ENCODE measurements around the gene ELMO3.

Gene ELMO3

GRCh38 chr16:67199808-67200198 lies 872 bp downstream of the ELMO3 start:
- DNase-seq: no peak

DNA sequence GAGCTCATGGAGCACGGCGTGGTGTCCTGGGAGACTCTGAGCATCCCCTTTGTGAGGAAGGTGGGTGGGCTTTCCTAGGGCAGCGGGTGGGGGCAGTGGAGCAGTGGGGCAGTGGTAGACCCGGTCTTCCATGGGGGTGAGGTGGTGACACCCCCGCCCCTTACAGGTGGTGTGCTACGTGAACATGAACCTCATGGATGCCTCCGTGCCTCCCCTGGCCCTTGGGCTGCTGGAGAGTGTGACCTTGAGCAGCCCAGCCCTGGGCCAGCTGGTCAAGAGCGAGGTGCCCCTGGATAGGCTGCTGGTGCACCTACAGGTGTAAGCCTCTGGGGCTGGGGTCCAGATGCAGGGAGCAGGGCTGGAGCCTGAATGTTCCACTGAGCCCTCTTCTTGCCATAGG lies 1.6 kb downstream of the ELMO3 start:
- DNase-seq: no peak

GRCh38 chr16:67201411-67202345 lies 2.7 kb downstream of the ELMO3 start:
- no peak for DNase-seq

- no peak for DNase-seq
Observed at GRCh38 chr16:67202426-67202825, 3.5 kb downstream of the ELMO3 start.

GRCh38 chr16:67202956-67203493 lies 4.1 kb downstream of the ELMO3 start:
- no peak for DNase-seq

DNA sequence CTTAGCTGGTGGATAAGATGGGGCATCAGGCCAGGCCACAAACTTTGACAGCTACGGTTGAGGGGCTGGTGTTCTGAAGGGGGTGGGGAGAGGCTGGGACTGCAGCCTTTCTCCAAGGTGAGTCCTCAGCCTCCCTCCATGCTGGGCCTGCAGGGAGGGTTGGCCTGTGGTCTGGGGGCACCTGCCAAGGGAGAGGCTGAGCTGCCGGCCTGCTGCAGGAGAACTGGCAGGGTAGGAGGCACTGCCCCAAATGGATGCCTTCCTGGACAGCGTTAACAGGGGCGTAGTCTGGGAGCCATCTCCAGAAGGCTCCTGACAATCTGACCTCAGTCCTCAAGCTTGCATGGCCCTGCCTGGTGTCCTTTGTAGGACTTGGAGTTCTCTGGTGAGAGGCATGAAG lies 5.1 kb downstream of the ELMO3 start:
- no peak for DNase-seq

DNA sequence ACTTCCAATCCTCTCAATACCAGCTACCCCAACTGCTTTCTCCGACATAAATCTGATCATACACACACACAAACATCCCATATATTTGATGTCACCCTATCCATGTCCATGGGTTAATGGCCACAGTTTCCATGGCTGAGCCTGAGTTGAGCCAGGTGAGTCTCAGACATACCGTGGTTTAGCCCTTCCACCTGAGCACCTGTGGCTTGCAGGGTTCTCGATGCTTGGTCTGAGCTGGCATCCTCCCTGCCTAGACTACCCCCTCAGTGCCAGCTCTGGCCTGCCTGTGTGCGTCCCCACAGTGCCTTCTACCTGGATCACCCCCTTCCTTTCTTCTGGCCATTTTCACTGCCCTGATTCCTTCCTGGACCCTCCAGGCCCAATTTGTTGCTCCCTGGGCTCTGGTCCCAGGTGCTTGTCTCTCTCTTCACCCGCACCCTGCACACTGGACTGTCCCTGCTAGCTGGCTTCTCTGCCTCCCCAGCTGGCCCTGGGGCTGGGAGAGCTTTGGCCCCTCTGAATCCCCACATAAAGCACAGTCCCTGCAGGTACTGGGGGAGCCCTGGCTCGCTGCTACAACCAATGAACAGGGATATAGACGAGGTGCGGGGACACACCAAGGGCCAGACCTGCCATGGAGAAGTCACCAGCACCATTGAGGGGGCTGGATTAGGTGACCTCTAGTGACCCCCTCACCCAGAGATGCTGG lies 7.4 kb downstream of the ELMO3 start:
- no peak for DNase-seq

DNA sequence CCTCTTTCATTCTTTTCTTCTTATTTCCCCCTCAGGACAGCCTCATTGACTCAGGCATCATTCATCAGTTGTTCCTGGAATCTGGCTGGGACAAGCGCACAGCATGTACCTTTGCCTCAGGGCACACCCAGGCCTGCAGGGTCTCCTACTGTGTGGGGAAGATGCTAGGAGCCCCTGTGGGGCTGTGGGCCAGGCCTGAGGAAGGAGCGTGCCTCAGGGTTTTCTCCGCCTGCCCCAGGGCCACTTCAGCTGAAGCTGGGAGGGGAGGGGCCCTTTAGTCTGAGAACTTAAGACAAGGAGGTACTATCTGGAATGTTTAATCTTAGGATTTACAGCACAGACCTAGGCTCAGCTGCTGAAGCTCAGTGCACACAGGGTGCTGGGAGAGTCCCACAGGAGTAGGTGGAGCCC lies 7.9 kb downstream of the ELMO3 start:
- no peak for DNase-seq

DNA sequence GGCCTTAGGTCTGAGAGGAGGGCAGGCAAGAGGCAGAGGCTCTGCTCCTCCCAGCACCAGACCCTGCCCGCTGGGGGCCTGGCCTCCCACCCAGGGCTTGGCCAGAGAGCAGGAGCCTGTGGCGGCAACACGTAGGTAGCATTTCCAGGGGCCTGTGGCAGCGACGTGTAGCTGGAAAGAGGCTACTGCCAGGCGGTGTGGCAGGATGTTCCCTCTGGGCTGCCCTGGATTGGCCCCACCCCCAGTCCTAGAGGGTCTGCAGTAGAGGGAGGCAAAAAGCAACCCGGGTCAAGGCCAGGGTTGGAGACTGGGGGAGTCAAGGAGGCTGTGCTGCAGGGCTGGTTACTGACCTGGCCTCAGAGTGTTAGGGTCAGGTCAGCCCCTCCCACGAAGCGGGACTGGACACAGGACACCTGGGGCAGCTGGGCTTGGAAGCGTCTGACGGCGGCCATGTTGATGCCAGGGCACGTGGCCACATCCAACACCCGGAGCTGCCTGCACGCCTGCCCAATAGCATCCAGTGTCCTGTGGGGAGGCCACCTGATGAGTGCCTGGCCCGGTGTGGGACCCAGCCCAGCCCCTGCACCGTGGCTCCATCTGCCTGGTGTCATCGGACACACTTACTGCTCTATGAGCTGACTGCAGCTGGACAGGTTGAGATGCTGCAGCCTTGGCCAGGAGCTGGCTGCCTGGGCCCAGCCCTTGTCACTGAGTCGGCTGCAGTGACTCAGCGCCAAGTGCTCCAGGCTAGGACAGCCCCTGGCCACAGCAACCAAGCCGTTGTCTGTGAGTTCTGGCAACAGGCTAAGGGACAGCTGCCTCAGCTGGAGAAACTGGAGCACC lies 8.5 kb downstream of the ELMO3 start:
- DNase-seq: no peak

DNA sequence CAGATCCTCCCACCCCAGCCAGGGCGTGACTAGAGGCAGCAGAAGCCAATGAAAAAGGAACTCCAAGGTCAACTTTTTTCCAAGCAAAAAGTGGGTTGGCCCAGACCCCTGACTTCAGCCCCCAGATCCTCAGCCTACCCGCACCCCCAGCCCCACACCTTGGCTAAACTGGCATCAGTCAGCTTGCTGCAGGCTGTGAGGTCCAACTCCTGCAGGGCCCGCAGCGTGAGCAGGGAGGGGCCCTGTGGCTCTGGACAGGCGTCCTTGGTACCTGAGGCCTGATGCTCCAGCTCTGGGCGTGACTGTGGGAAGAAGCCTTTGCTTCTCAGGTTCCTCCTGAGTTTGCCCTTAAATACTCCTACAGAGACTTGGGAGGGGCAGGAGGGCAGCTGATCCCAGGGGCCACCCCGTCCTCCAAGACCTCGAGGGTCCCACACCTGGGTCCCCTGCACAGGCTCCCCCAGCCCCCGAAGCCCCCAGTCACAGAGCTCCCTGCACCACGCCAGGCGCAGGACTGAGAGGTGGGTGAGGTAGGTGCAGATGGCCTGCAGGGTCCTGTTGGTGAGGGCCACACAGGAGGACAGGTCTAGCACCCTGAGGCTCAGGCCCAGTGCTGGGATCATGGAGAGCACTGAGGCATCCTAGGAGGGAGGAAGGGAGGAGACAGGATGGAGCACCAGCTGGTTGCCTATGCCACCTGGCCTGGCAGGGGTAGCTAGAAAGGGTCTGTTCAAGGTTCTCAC lies 9.4 kb downstream of the ELMO3 start:
- no peak for DNase-seq

- DNase-seq: no peak
Observed at GRCh38 chr16:67209565-67209964, 10.6 kb downstream of the ELMO3 start.

- DNase-seq: no peak
Observed at GRCh38 chr16:67210069-67210937, 11.4 kb downstream of the ELMO3 start.

GRCh38 chr16:67211674-67212073 lies 12.7 kb downstream of the ELMO3 start:
- no peak for DNase-seq

DNA sequence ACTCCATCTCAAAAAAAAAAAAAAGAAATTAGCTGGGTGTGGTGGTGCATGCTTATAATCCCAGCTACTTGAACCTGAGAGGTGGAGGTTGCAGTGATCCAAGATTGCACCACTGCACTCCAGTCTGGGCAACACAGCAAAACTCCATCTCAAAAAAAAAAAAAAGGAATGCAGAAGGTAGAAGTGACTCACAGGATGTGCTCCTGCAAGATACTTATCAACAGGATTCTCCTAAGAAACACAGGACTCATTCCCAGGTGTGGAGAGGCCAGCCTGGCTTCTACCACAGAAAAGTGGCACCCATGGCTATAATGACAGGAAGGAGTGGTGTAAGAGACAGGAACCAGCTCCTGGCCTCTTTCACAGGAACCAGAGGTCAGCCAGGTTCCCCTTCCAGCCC lies 13.8 kb downstream of the ELMO3 start:
- no peak for DNase-seq

DNA sequence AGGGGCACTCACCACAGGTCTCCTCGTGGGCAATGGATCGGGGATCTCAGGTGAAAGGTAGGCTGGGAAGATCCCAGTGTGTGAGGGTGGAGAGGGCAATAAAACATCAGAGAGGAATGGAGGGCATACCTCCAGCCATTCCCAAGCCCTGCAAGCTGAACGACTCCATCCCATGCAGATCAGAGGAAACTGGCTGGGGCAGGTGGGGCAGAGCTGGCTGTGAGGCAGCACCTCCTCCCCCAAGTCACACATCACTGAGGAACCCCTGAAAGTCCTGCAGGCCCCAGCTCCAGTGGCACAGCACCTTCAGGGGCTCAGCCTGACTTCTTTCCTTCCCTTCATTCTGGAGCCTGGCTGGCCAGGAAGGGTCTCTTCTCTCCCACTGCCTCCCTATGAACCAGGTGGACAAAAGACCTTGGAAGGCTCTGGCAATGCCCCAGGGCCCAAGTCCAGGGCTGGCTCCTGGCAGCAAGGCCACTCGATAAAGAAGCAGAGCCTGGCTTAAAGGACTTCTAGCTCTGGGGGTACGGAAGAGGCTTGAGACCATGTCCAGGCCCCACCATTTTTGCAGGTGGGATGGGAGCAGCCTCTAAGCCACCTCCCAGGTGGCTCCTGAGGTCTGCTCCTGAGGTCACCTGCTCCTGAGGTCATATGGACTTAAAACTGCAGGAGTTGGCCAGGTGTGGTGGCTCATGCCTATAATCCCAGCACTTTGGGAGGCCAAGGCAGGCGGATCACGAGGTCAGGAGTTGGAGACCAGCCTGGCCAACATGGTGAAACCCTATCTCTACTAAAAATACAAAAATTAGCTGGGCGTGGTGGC lies 14.5 kb downstream of the ELMO3 start:
- DNase-seq: no peak

- DNase-seq: no peak
Observed at GRCh38 chr16:67215706-67216105, 16.8 kb downstream of the ELMO3 start.

DNA sequence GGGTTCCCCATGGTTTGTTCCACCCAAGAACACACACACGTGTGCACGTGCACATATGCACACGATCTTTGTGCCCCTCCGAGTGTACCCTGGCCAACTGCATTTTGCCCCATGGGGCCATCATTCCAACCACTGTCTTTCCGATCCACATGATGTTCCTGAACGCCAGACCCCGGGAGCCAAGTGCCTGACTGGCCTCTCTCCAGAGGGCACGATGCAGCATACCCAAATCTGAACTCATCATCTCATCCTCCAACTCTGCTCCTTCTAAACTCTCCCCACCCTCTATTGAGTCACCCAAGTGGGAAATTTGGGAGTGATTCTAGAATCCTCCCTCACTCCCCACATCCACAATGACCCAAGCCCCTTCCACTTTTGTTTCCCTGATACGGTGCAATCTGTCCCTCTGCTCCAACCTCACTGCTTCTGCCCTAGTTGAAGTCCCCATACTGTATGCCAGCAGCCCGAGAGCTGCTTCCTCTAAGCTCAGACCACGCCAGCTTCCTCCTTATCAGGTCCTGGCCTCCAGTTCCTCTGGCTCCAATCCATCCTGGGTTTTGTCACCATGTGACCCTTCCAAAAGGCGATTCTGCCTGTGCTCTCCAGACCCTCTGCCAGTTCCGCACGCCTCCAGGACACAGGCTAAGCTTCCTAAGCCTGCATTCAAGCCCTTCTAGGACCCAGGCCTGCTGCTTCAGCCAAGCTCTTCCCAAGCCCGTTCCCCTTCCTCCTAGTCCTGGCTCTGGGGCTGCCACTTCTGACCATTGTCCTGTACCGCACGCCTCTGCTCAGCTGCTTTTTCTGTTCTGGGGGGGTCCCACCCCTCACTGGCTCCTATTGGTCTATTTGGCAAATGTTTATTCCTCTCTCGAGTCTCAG lies 17.9 kb downstream of the ELMO3 start:
- no peak for DNase-seq

DNA sequence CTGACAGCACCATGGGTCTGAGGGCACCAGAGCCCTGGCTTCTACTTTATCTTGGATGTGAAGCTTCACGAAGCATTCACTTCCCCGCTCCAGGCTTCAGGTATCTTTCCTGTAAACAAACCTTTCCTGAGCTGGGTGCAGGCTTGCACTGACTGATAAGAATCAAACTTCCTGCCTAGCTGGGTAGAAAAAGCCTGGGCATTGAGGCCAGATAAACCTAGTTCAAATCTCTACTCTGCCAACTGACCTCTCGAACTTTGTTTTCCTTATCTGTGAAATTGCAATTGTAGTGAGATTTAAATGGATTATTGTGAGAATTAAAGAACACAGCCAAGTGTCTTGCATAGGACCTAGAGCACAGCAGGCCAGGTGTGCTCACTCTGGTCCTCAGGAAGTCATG lies 25.1 kb downstream of the ELMO3 start:
- no peak for DNase-seq

DNA sequence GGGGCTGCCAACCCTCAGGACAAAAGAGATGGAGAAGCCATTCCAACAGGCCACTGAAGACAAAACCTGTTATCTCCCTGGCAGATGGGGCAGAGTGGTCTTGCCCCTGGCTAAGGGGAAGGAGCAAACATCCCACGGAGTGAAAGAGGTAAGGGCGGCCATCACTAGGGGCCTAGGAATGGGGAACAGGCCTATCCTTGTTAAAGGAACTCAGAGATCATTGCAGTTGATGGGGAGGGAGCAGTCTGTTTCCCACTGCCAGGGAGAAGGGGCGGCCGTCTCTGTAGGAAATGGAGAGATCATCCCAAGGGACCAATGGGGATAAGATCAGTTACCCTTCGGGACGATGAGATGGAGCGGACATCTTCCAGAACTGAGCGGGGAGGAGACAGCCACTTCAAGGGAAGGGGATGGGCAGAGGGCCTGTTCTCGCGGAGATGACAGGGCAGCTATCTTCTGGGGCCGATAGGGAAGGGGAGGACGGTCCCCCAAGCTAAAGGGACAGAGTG lies 27.4 kb downstream of the ELMO3 start:
- DNase-seq: no peak

Measured in activated naive CD4-positive, alpha-beta T cell (primary cell).